Endothelial cell of umbilical vein (primary cell): Measurements from ENCODE around the gene DOCK4. TPM values are rescaled to one million over a fixed set of nuclear protein-coding genes. Genes with fewer than 3 reads are reported as not detected.

Source experiments
- BruUV-seq: library from RNA; stranded (reverse); fragments of 400-500 nt; replicated peaks from 2 replicates; lab custom pipeline; 2021; lab: Mats Ljungman, UMichigan
- CTCF ChIA-PET: fragments of 300-600, 350-600 bp; sonication (Branson Sonifier 250); formaldehyde crosslinking; loops from one replicate; lab custom pipeline; 2021; ENCODE audit warnings: antibody characterized with exemption, inconsistent platforms; lab: Charles Lee
- POLR2A ChIA-PET: fragments of 300-600, 350-600 bp; sonication (Branson Sonifier 250); formaldehyde crosslinking; loops from one replicate; lab custom pipeline; 2021; ENCODE audit warnings: antibody characterized with exemption, inconsistent platforms; lab: Charles Lee
- DNase-seq: peaks from one replicate; pipeline ENCODE4 v3.0.0-alpha.2; 2011; ENCODE audit warnings: low read depth, low spot score
- FAIRE-seq: peaks from 2 replicates; lab custom pipeline; 2011; peaks lifted over from hg19 to GRCh38; lab: Jason Lieb, UNC
- H2AFZ ChIP-seq: 2 replicates; pipeline ENCODE4 v1.6.0; 2012; ENCODE audit warnings: low read depth, low read length, control low read depth, inconsistent platforms
- H3K27ac ChIP-seq: 2 replicates; pipeline ENCODE4 v1.5.1; 2011; ENCODE audit warnings: low read depth, mild to moderate bottlenecking, control low read depth, low read length, moderate library complexity; ENCODE audit not compliant: insufficient read depth
- H3K27me3 ChIP-seq, 2 experiments: 2 replicates each; pipeline versions ENCODE4 v1.6.0 to v1.6.1; 2011; ENCODE audit warnings: low read length in 2 of 2, mixed read lengths in 1 of 2; ENCODE audit not compliant: control insufficient read depth in 2 of 2, insufficient read depth in 2 of 2
- H3K36me3 ChIP-seq, 2 experiments: 2 replicates in 1 of 2; 3 replicates in 1 of 2; pipeline ENCODE4 v1.5.1; 2011; ENCODE audit warnings: low read length in 2 of 2, mild to moderate bottlenecking in 1 of 2, moderate library complexity in 1 of 2; ENCODE audit not compliant: control insufficient read depth in 2 of 2, insufficient read depth in 2 of 2; ENCODE audit errors: extremely low read depth in 1 of 2
- H3K4me1 ChIP-seq: 3 replicates; pipeline ENCODE4 v1.5.1; 2011; ENCODE audit warnings: mild to moderate bottlenecking, low read length; ENCODE audit not compliant: control insufficient read depth, insufficient read depth; ENCODE audit errors: extremely low read depth
- H3K4me2 ChIP-seq: 2 replicates; pipeline ENCODE4 v1.6.1; 2011; ENCODE audit warnings: low read length, control low read depth, mixed read lengths; ENCODE audit not compliant: insufficient read depth
- H3K4me3 ChIP-seq, 3 experiments: fragments of 200-600 bp in 1 of 3; sonication (generic), shearing (Covaris generic) in 1 of 3; replicated peaks in 1 of 3; 2 replicates each; pipeline ENCODE4 v1.5.1; 2011 to 2016; ENCODE audit warnings: control low read depth in 3 of 3, low read length in 3 of 3, mild to moderate bottlenecking in 2 of 3, inconsistent platforms in 1 of 3, low read depth in 1 of 3, moderate library complexity in 1 of 3; ENCODE audit not compliant: insufficient read depth in 1 of 3
- H3K79me2 ChIP-seq: 2 replicates; pipeline ENCODE4 v1.6.0; 2012; ENCODE audit warnings: low read length, inconsistent platforms; ENCODE audit not compliant: control insufficient read depth, insufficient read depth
- H3K9ac ChIP-seq: replicated peaks from 2 replicates; pipeline ENCODE3; 2011; ENCODE audit warnings: low read length, control low read depth; ENCODE audit not compliant: insufficient read depth; ENCODE audit errors: extremely low read depth
- H3K9me1 ChIP-seq: replicated peaks from 3 replicates; pipeline ENCODE4 v1.6.0; 2011; ENCODE audit warnings: mild to moderate bottlenecking, low read length; ENCODE audit not compliant: control insufficient read depth, insufficient read depth; ENCODE audit errors: extremely low read depth
- H3K9me3 ChIP-seq: replicated peaks from 2 replicates; pipeline ENCODE4 v1.5.1; 2012; ENCODE audit warnings: low read length, inconsistent platforms; ENCODE audit not compliant: control insufficient read depth, insufficient read depth
- H4K20me1 ChIP-seq: replicated peaks from 2 replicates; pipeline ENCODE3; 2011; ENCODE audit warnings: mild to moderate bottlenecking, low read length; ENCODE audit not compliant: control insufficient read depth, insufficient read depth; ENCODE audit errors: extremely low read depth
- EZH2 ChIP-seq: IDR thresholded peaks from 2 replicates; pipeline ENCODE4 v1.6.1; 2012; ENCODE audit warnings: borderline replicate concordance, low read depth, mild to moderate bottlenecking, moderate library complexity, low read length, inconsistent platforms; ENCODE audit not compliant: severe bottlenecking
- FOS ChIP-seq: IDR thresholded peaks from 2 replicates; pipeline ENCODE4 v1.6.1; 2011; ENCODE audit warnings: mild to moderate bottlenecking, low read length, moderate library complexity, borderline replicate concordance; ENCODE audit not compliant: insufficient read depth
- GATA2 ChIP-seq: IDR thresholded peaks from 2 replicates; pipeline ENCODE4 v1.7.0; 2011; ENCODE audit warnings: low read depth, mild to moderate bottlenecking, moderate library complexity, mixed read lengths, low read length; ENCODE audit not compliant: insufficient read length, insufficient read depth
- JUN ChIP-seq: IDR thresholded peaks from 2 replicates; pipeline ENCODE4 v1.6.1; 2011; ENCODE audit warnings: borderline replicate concordance, low read depth; ENCODE audit not compliant: insufficient read length, insufficient read depth
- MAX ChIP-seq: IDR thresholded peaks from 2 replicates; pipeline ENCODE4 v1.6.1; 2011; ENCODE audit not compliant: insufficient read depth, insufficient read length
- MYC ChIP-seq: IDR thresholded peaks from one replicate; pipeline ENCODE4 v1.6.1; 2011; ENCODE audit warnings: mild to moderate bottlenecking, low read depth, low read length
- POLR2A ChIP-seq: IDR thresholded peaks from 2 replicates; pipeline ENCODE4 v1.6.1; 2012; ENCODE audit warnings: low read depth, mild to moderate bottlenecking, control low read depth, low read length
- POLR2AphosphoS5 ChIP-seq: IDR thresholded peaks from 2 replicates; pipeline ENCODE4 v1.6.1; 2012; ENCODE audit warnings: low read depth, mild to moderate bottlenecking, control low read depth, low read length, moderate library complexity; ENCODE audit not compliant: insufficient read depth
- dilution Hi-C: fragments of 300-500 bp; cut with MboI; formaldehyde crosslinking; loops from one replicate; pipeline ENCODE4 v1.15.0; 2019; ENCODE audit warnings: low sequenced_read_pairs; ENCODE audit not compliant: extremely low pct_ligation_motif_present
- intact Hi-C: fragments of 100-400 bp; cut with micrococcal nuclease; formaldehyde crosslinking; loops from one replicate; pipeline ENCODE4 v1.10.0; 2022
- polyA plus RNA-seq, 4 experiments: library from polyadenylated mRNA; depleted of rRNA in 3 of 4; stranded (reverse) in 3 of 4; unstranded in 1 of 4; fragments of >200 nt; gene quantifications; 2 replicates each; pipeline versions ENCODE4 v1.2.1 to v1.2.3, GENCODE V29; 2011 to 2012; ENCODE audit warnings: missing spikeins in 1 of 4
- total RNA-seq: library from RNA; stranded (reverse); gene quantifications from 2 replicates; pipeline ENCODE4 v1.2.3, GENCODE V29; 2021
- TF ChIP-seq, protein P1 (sequence below), 2 donors: IDR thresholded peaks; 1 replicate in 1 of 2; 2 replicates in 1 of 2; pipeline ENCODE4 v1.5.1; 2011; ENCODE audit warnings: low read length in 2 of 2, mild to moderate bottlenecking in 2 of 2, moderate library complexity in 2 of 2, control low read depth in 1 of 2, inconsistent platforms in 1 of 2, low read depth in 1 of 2; ENCODE audit not compliant: insufficient read depth in 1 of 2; ENCODE audit errors: extremely low read depth in 1 of 2

The DOCK4 gene
- total and polyA plus RNA-seq, 2 donors (not counting 3 experiments of a cell fraction or from before 2014, with no cell fraction given), result 47.4 to 164 TPM

DNA sequence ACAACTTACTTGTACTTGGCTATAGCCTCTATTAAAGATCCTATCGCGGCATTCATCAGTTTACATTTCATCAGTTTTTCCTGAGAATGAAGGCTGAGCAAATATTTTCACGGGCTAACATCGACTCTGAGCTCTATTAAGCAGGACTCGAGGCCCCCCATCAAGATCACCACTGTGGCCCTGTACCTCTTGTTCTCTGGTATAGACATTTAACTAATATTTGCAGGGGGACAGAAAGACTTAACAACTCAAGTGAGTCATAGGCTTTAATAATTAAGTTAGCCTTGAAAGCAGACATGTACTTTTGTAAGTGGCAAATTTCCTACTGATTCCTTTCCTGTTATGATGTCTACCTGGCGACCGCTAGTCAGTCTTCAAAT, 45.4 kb downstream of the DOCK4 start:
- peak overlapping the region; percentile 81 for H3K4me2 ChIP-seq
- intact Hi-C loops, result loop anchor here (1.0 kb wide), 2 partner anchors 80 to 173 kb away; no protein-coding TSS in a partner anchor

More for the DNA sequence above, 45.4 kb downstream of the DOCK4 start:
- TF ChIP-seq POLR2A, result no peak
- TF ChIP-seq MAX, result no peak
- peak; percentile 5 for TF ChIP-seq FOS
- TF ChIP-seq GATA2, result no peak
- no peak for TF ChIP-seq POLR2AphosphoS5
- TF ChIP-seq, protein P1, sequence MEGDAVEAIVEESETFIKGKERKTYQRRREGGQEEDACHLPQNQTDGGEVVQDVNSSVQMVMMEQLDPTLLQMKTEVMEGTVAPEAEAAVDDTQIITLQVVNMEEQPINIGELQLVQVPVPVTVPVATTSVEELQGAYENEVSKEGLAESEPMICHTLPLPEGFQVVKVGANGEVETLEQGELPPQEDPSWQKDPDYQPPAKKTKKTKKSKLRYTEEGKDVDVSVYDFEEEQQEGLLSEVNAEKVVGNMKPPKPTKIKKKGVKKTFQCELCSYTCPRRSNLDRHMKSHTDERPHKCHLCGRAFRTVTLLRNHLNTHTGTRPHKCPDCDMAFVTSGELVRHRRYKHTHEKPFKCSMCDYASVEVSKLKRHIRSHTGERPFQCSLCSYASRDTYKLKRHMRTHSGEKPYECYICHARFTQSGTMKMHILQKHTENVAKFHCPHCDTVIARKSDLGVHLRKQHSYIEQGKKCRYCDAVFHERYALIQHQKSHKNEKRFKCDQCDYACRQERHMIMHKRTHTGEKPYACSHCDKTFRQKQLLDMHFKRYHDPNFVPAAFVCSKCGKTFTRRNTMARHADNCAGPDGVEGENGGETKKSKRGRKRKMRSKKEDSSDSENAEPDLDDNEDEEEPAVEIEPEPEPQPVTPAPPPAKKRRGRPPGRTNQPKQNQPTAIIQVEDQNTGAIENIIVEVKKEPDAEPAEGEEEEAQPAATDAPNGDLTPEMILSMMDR (IDR thresholded peaks at IDR 0.05; ENCODE audit: extremely low read depth in 1 of 2, insufficient read depth in 1 of 2, low read depth in 1 of 2, low read length in 2 of 2), result no peak
- TF ChIP-seq EZH2, result no peak
- peak; percentile 30 for TF ChIP-seq JUN
- no peak for TF ChIP-seq MYC
- Histone ChIP-seq H3K27me3 (no peaks in the 10 kb centered on the region), H3K9me1 (no peaks in the 10 kb centered on the region), H3K36me3 (no peaks in the 10 kb centered on the region), H3K9ac (peak overlapping the region; percentile 36), H3K4me1 (peaks cover 66% of the 10 kb centered on the region), H3K4me3 (peak overlapping the region in 1 of 3 experiments; percentile 25), H3K27ac (peak overlapping the region; percentile 81), H2AFZ (no peak overlapping the region), H3K9me3 (no peaks in the 10 kb centered on the region), H4K20me1 (peaks cover 2% of the 10 kb centered on the region), H3K79me2 (peaks cover 95% of the 10 kb centered on the region)
- CTCF ChIA-PET, result interaction anchor here (0.7 to 2.3 kb wide), 11 partner anchors 10 to 138 kb away, joined by 3 to 8 read pairs (median 5); partner anchors contain the start of gene DOCK4
- FAIRE-seq, result no peak
- dilution Hi-C loops, result no loop called here
- no peak for DNase-seq
- POLR2A ChIA-PET, result interaction anchor here (1.0 to 2.5 kb wide), 4 partner anchors 16 to 81 kb away, joined by 3 to 14 read pairs (median 3); partner anchors contain the start of genes DOCK4 and ZNF277
- BruUV-seq, result TSS peak; percentile 22
